Caco-2 (cell line): ENCODE measurements around the gene MAPT. TPM values are rescaled to one million over a fixed set of nuclear protein-coding genes. Genes with fewer than 3 reads are reported as not detected.

Experiments used
- BruUV-seq: library from RNA; stranded (reverse); fragments of 400-500 nt; replicated peaks from 2 replicates; lab custom pipeline; 2021; lab: Mats Ljungman, UMichigan
- CTCF ChIA-PET: fragments of 300-600 bp; sonication (Branson Sonifier 250); formaldehyde crosslinking; loops from one replicate; lab custom pipeline; 2022; ENCODE audit warnings: antibody characterized with exemption; lab: Charles Lee
- POLR2A ChIA-PET: fragments of 300-600 bp; sonication (Branson Sonifier 250); formaldehyde crosslinking; loops from one replicate; lab custom pipeline; 2022; ENCODE audit warnings: antibody characterized with exemption; lab: Charles Lee
- DNase-seq, 2 experiments: peaks; one replicate each; pipeline versions ENCODE4 v3.0.0 to v3.0.0-alpha.2; 2020 to 2022
- H3K27me3 ChIP-seq: replicated peaks from 2 replicates; pipeline ENCODE4 v1.6.0; 2011; ENCODE audit warnings: low read length; ENCODE audit not compliant: control insufficient read depth, insufficient read depth
- H3K36me3 ChIP-seq: 2 replicates; pipeline ENCODE4 v1.5.1; 2011; ENCODE audit warnings: low read length; ENCODE audit not compliant: control insufficient read depth, insufficient read depth
- H3K4me1 ChIP-seq: fragments of 250-450 bp; sonication (Bioruptor Pico); 2 replicates; pipeline ENCODE4 v1.5.1; 2020; ENCODE audit warnings: mild to moderate bottlenecking
- H3K4me3 ChIP-seq: 2 replicates; pipeline ENCODE4 v1.5.1; 2011; ENCODE audit warnings: low read depth, mild to moderate bottlenecking, control low read depth, low read length
- H3K9me3 ChIP-seq: fragments of 250-450 bp; sonication (Bioruptor Pico); 2 replicates; pipeline ENCODE4 v1.5.1; 2020; ENCODE audit warnings: mild to moderate bottlenecking, moderate library complexity
- H3K27ac Mint-ChIP-seq: one replicate; pipeline ENCODE4 v1.8.0; 2022; ENCODE audit warnings: mixed read lengths; ENCODE audit not compliant: unreplicated experiment
- H3K27me3 Mint-ChIP-seq: one replicate; pipeline ENCODE4 v1.8.0; 2022; ENCODE audit warnings: mixed read lengths; ENCODE audit not compliant: insufficient read depth, unreplicated experiment
- H3K36me3 Mint-ChIP-seq: one replicate; pipeline ENCODE4 v1.8.0; 2022; ENCODE audit warnings: mild to moderate bottlenecking, mixed read lengths; ENCODE audit not compliant: insufficient read depth, unreplicated experiment
- H3K4me1 Mint-ChIP-seq: one replicate; pipeline ENCODE4 v1.8.0; 2022; ENCODE audit warnings: low read depth, mixed read lengths; ENCODE audit not compliant: unreplicated experiment
- H3K4me3 Mint-ChIP-seq: one replicate; pipeline ENCODE4 v1.8.0; 2022; ENCODE audit warnings: mild to moderate bottlenecking, moderate library complexity, mixed read lengths; ENCODE audit not compliant: unreplicated experiment
- H3K9me3 Mint-ChIP-seq: one replicate; pipeline ENCODE4 v1.8.0; 2022; ENCODE audit warnings: mixed read lengths; ENCODE audit not compliant: unreplicated experiment
- intact Hi-C: fragments of 100-400 bp; cut with micrococcal nuclease; formaldehyde crosslinking; loops from one replicate; pipeline ENCODE4 v1.10.0; 2022; ENCODE audit not compliant: unreplicated experiment
- total RNA-seq: library from RNA; stranded (reverse); gene quantifications from 2 replicates; pipeline ENCODE4 v1.2.3, GENCODE V29; 2022
- TF ChIP-seq, protein P1 (sequence below), 2 experiments: fragments of 200-600 bp in 1 of 2; IDR thresholded peaks; 1 replicate in 1 of 2; 2 replicates in 1 of 2; pipeline versions ENCODE4 v1.5.1 to v1.8.0; 2011 to 2022; ENCODE audit warnings: antibody characterized with exemption in 1 of 2, control low read depth in 1 of 2, inconsistent platforms in 1 of 2, low read depth in 1 of 2, low read length in 1 of 2, mild to moderate bottlenecking in 1 of 2, moderate library complexity in 1 of 2; ENCODE audit not compliant: insufficient read depth in 1 of 2, severe bottlenecking in 1 of 2, unreplicated experiment in 1 of 2

The MAPT gene
- total RNA-seq, 1 experiment from 2014 or later: 0.95 TPM

DNA sequence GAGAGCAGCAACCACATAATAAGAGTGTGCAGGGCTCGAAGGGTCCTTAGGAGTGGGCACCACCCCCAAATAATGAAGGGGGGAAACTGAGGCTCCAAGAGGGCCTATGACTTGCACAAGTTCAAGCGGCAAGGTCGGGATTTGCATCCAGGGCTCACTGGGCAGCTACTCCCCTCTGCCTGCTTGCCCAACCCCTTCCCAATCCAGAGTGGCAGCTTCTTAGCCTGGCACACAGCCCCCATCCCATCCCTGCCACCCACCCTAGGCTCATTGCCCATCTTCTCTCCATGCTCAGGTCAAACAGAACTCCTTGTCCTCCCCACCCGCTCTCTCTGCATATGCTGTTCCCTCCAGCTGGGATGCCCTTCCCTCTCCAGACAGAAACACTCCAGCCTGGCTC is 47.3 kb upstream of the MAPT start:
- H3K4me3 Mint-ChIP-seq: no peak overlapping the region
- Histone ChIP-seq H3K36me3 (no peaks in the 10 kb centered on the region), H3K9me3 (no peaks in the 10 kb centered on the region), H3K4me1 (no peaks in the 10 kb centered on the region), H3K4me3 (no peak overlapping the region), H3K27me3 (no peaks in the 10 kb centered on the region; the same call in 1 of the 2 replicates)
- TF ChIP-seq, protein P1, sequence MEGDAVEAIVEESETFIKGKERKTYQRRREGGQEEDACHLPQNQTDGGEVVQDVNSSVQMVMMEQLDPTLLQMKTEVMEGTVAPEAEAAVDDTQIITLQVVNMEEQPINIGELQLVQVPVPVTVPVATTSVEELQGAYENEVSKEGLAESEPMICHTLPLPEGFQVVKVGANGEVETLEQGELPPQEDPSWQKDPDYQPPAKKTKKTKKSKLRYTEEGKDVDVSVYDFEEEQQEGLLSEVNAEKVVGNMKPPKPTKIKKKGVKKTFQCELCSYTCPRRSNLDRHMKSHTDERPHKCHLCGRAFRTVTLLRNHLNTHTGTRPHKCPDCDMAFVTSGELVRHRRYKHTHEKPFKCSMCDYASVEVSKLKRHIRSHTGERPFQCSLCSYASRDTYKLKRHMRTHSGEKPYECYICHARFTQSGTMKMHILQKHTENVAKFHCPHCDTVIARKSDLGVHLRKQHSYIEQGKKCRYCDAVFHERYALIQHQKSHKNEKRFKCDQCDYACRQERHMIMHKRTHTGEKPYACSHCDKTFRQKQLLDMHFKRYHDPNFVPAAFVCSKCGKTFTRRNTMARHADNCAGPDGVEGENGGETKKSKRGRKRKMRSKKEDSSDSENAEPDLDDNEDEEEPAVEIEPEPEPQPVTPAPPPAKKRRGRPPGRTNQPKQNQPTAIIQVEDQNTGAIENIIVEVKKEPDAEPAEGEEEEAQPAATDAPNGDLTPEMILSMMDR (IDR thresholded peaks at IDR 0.05; ENCODE audit: insufficient read depth in 1 of 2, low read depth in 1 of 2, low read length in 1 of 2, severe bottlenecking in 1 of 2, unreplicated experiment in 1 of 2): no peak
- CTCF ChIA-PET: no interaction called here
- no peaks in the 10 kb centered on the region for H3K9me3 Mint-ChIP-seq
- H3K27me3 Mint-ChIP-seq: peaks cover 12% of the 10 kb centered on the region
- no peak overlapping the region for H3K27ac Mint-ChIP-seq
- BruUV-seq: no TSS peak
- no peak for DNase-seq
- H3K36me3 Mint-ChIP-seq: no peaks in the 10 kb centered on the region
- H3K4me1 Mint-ChIP-seq: no peaks in the 10 kb centered on the region
- intact Hi-C loops: no loop called here
- POLR2A ChIA-PET: no interaction called here

DNA sequence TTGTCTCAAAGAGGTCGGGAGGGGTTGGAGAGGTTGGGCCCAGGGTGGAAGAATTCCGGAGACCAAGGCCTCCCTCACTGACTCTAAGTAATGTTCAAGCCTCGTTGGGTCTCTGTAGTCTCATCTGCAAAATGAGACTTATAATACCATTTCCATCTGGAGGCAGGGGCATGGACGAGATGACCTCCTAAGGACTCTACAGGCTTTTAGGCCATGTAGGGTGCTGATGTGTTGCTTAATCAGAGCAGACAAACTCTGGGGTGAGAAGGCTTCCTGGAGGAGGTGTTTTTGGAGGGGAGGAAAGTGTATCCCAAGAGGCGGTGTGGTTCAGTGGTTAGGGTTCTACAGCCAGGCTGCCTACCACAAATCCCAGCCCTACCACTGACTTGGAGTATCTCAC is 46.6 kb upstream of the MAPT start:
- no peak for DNase-seq
- H3K9me3 Mint-ChIP-seq: no peaks in the 10 kb centered on the region
- ChIA-PET CTCF (no interaction called here), POLR2A (no interaction called here)
- no peaks in the 10 kb centered on the region for H3K4me1 Mint-ChIP-seq
- Histone ChIP-seq H3K27me3 (no peaks in the 10 kb centered on the region; the same call in 1 of the 2 replicates), H3K4me3 (no peak overlapping the region), H3K9me3 (no peaks in the 10 kb centered on the region), H3K36me3 (no peaks in the 10 kb centered on the region), H3K4me1 (no peaks in the 10 kb centered on the region)
- no peaks in the 10 kb centered on the region for H3K36me3 Mint-ChIP-seq
- TF ChIP-seq, protein P1 (IDR thresholded peaks at IDR 0.05; ENCODE audit: insufficient read depth in 1 of 2, low read depth in 1 of 2, low read length in 1 of 2, severe bottlenecking in 1 of 2, unreplicated experiment in 1 of 2): no peak
- H3K4me3 Mint-ChIP-seq: no peak overlapping the region
- BruUV-seq: no TSS peak
- no peak overlapping the region for H3K27ac Mint-ChIP-seq
- H3K27me3 Mint-ChIP-seq: peaks cover 10% of the 10 kb centered on the region
- intact Hi-C loops: no loop called here

DNA sequence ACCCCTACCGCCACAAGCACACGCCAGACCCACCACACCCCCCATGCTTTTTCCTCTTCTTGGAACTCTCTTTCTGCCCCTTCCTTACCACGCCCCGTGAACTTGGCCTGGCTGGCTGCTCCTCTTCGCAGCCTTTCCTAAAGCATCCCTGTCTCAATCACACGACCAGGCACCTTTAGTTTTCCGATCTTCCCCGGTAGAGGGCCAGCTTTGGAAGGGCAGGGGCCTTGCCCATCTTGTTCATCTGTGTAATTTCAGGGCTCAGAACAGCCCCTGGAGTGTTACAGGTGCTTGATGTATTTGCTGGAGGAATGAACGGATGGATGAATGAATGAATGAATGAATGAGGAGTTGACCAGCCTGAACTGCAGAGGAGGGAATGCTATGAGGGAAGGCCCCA is 45.9 kb upstream of the MAPT start:
- no peaks in the 10 kb centered on the region for H3K36me3 ChIP-seq

More for the DNA sequence above, 45.9 kb upstream of the MAPT start:
- POLR2A ChIA-PET: no interaction called here
- no peaks in the 10 kb centered on the region for H3K36me3 Mint-ChIP-seq
- H3K27me3 Mint-ChIP-seq: peaks cover 10% of the 10 kb centered on the region
- H3K4me3 Mint-ChIP-seq: no peak overlapping the region
- H3K4me1 ChIP-seq: no peaks in the 10 kb centered on the region
- no peaks in the 10 kb centered on the region for H3K4me1 Mint-ChIP-seq
- no TSS peak for BruUV-seq
- no peak overlapping the region for H3K27ac Mint-ChIP-seq
- no peaks in the 10 kb centered on the region for H3K9me3 ChIP-seq
- H3K27me3 ChIP-seq: no peaks in the 10 kb centered on the region; the same call in 1 of the 2 replicates
- no peak for DNase-seq
- CTCF ChIA-PET: interaction anchor here (1.6 kb wide), 1 partner anchor 208 kb away, joined by 5 read pairs; no protein-coding TSS in a partner anchor
- TF ChIP-seq, protein P1 (IDR thresholded peaks at IDR 0.05; ENCODE audit: insufficient read depth in 1 of 2, low read depth in 1 of 2, low read length in 1 of 2, severe bottlenecking in 1 of 2, unreplicated experiment in 1 of 2): no peak
- intact Hi-C loops: no loop called here
- H3K9me3 Mint-ChIP-seq: no peaks in the 10 kb centered on the region
- H3K4me3 ChIP-seq: no peak overlapping the region
